GM10266 (cell line): Measurements from ENCODE around the gene C21orf58.

ENCODE experiments used
- DNase-seq: peaks from one replicate; pipeline ENCODE4 v3.0.0; 2012; ENCODE audit errors: extremely low spot score
- CTCF ChIP-seq: IDR thresholded peaks from 2 replicates; pipeline ENCODE4 v1.5.1; 2012; ENCODE audit warnings: mild to moderate bottlenecking, low read depth; ENCODE audit not compliant: control insufficient read depth, insufficient read depth; ENCODE audit errors: missing control alignments

Gene C21orf58

DNA sequence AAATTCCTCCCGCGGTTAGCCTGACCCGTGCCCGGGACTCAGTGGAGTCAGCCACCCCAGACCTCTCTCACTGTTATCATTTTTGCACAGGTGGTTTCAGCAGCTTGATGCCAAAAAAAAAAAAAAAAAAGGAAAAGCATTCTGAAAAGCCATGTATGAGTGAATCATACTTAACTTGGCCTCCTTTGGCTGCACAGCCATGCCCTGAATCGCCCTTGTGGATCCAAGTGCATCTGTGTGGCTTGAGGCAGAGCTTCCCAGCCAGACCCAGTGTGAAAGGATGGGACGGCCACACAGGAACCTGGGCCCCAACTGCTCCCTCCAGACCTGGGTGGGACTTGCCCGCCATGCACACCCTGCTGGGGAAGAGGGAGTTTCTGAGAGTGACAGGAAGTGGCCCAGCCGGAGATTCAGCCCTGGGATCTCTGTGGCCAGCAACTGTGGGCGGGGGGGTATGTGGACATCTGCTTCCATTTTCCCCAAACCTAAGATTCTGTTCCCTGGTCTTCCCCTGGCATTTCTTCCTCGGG is 29.0 kb downstream of the C21orf58 start:
- peak; percentile 68 for DNase-seq
- no peak for TF ChIP-seq CTCF

DNA sequence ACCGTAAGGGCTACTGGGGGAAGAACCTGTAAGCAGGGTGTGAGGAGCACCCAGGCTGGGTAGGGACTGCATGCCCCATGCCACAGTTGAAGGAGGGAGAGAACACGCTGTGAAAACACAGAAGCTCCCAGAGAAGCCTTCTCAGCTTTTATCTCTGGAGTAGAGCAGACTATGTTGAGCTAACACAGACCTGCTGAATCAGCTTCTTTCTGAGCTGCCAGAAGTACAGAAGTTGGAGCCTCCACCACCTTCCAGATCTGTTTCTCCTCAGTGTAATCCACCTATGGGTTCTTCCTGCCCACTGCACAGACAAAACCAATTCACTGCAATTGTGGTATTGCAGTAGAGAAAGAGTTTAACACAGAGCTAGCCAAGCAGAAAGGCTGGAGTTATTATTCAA is 32.1 kb downstream of the C21orf58 start:
- DNase-seq: no peak
- no peak for TF ChIP-seq CTCF

DNA sequence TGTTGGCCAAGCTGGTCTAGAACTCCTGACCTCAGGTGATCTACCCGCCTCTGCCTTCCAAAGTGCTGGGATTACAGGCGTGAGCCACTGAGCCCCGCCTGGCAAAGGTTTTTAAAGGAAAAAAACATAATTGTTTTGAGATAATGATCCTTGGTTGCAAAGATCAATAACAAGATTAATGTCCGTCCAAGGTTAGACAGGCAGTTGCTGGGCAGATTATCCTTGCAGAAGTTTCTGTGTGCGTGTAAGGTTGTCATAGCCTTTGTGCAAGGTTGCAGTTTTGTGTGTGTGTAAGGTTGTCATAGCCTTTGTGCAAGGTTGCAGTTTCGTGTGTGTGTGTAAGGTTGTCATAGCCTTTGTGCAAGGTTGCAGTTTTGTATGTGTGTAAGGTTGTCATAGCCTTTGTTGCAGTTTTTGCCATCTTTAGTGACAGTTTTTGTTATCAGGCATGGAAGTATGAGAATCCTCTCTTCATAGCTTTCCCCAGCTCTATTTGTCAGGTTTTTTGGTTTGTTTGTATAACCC is 34.0 kb downstream of the C21orf58 start:
- DNase-seq: no peak
- no peak for TF ChIP-seq CTCF

GRCh38 chr21:46287541-46287940 is 36.1 kb downstream of the C21orf58 start:
- no peak for DNase-seq
- TF ChIP-seq CTCF: no peak

GRCh38 chr21:46286648-46287002 is 37.0 kb downstream of the C21orf58 start:
- no peak for DNase-seq

GRCh38 chr21:46285761-46286647 is 37.7 kb downstream of the C21orf58 start, which contains the start of gene YBEY:
Gene YBEY (plus strand): TSS chr21:46286342. CDS start chr21:46286914, 572 bp downstream.
- TF ChIP-seq CTCF: peak; percentile 48
- DNase-seq: peak; percentile 98

More at GRCh38 chr21:46286648-46287002, 37.0 kb downstream of the C21orf58 start:
- no peak for TF ChIP-seq CTCF

- no peak for TF ChIP-seq CTCF
- DNase-seq: no peak
Measured at GRCh38 chr21:46285206-46285661, 38.4 kb downstream of the C21orf58 start, which contains the start of gene MCM3AP. Gene MCM3AP (minus strand): TSS chr21:46285611. CDS start chr21:46285286, 325 bp downstream.
